RPMI8226 (cell line): ENCODE measurements around the gene GLDN.
A peak's percentile ranks its signal among the peaks of the same experiment; 100 is the strongest.
"Not testable (repeated sequence)": the region's sequence is repeated elsewhere in the genome, so short reads cannot be mapped to it uniquely, and the experiment has no call there.

Experiments used
- DNase-seq: peaks from one replicate; pipeline ENCODE4 v3.0.0-alpha.2; 2015

The GLDN gene

DNA sequence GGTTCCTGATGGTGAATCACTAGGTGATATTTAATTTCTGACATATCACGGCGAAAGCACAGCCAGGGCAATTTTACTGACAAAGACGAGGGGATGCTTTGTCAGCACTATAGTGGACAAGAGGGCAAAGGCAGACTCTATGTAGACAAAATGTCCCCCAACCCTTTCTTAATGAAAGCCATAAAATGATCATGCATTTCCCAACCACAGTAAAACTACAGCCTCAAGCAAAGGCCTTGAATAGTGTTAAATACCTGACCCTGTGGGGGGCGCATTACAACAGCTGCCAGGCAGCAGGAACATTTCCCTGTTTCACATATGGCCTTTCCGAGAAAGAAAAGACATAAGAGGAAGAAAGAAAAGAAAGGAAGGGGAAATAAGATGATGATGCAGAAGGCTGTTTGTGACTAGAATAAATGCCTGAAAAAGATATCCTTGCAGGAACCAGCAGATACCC, 49.5 kb downstream of the GLDN start:
- DNase-seq, result no peak

- no peak for DNase-seq
These were observed 55.5 kb downstream of the GLDN start for GRCh38 chr15:51396921-51397320.

DNA sequence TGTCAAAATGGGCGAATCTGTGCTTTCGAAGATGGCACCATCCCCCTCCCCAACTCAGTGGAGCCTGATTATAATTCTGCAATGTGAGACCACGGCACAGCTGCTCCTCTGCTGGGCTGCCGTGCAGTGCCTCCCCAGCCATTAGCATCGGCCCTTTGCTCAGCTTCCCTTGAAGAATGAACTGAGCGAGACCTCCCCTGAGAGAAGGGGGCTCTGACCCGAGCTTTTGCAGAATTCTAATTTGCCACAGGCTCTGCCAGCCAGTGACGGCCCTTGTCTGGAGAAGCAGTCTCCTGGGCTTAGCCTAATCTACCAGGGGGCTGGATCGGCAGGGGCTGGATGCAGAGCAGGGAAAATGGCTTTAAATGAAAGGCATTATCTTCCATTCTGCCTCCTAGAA, 57.2 kb downstream of the GLDN start:
- no peak for DNase-seq

- no peak for DNase-seq
These were observed 59.8 kb downstream of the GLDN start for GRCh38 chr15:51401051-51401780.

DNA sequence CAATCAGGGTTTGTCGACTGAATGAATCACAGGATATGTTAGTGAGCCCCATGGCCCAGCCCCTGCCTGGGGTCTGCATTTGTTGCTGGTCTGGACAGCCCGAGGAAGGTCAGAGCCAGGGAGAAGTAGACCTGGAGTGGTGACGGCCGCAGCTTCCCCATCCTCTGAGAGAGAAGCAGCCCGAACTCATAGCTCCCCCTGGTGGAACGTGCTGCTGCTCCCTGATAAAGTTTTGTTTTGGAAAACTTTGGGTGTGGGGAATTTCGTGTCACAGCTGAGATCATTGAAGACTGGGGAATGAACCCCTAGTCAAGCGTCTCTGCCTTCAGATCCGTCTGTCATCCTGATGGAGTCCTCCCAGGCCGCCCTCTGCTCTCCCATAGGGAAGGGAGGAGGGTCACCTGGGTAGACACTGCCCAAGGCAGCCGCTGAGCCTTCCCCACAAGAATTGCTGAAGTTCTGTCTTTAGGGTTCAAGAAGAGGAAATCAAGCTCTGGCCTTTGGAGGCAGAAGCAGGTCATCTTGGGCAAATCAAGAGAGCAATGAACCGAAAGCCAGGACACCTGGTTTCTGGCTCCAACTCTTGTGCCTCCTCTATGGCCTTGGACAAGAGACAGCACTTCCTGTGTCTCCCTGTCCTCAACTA, 60.5 kb downstream of the GLDN start:
- DNase-seq, result peak; percentile 49

GRCh38 chr15:51403072-51403878, 61.8 kb downstream of the GLDN start:
- DNase-seq, result peak; percentile 48

GRCh38 chr15:51403946-51404695, 62.7 kb downstream of the GLDN start:
- no peak for DNase-seq

- no peak for DNase-seq
These were observed 64.5 kb downstream of the GLDN start for GRCh38 chr15:51405693-51406523.

GRCh38 chr15:51414256-51414860, 72.9 kb downstream of the GLDN start:
- no peak for DNase-seq

DNA sequence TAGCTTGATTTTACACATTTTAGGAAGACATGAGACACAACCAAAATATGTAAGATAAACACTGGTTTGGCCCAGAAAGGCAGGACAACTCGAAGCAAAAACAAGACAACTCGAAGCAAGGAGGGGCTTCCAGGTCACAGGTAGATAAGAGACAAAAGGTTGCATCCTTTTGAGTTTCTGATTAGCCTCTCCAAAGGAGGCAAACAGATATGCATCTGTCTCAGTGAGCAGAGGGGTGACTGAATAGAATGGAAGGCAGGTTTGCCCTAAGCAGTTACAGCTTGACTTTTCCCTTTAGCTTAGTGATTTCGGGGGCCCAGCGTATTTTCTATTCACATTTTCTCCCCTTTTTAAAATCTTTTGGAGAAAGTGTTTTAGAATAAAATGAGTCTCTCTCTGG, 74.7 kb downstream of the GLDN start:
- DNase-seq, result no peak

DNA sequence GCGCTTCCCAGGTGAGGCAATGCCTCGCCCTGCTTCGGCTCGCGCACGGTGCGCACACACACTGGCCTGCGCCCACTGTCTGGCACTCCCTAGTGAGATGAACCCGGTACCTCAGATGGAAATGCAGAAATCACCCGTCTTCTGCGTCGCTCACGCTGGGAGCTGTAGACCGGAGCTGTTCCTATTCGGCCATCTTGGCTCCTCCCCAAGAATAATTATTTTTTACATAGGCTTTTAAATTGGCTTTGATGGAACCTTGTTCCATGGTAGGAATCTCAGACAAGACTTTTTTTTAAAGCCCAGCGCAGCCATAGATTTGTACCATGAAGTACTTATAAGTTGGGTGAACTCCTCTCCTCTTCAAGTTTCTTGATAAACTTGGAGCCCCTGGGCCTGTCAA, 81.6 kb downstream of the GLDN start:
- not testable (repeated sequence) for DNase-seq

DNA sequence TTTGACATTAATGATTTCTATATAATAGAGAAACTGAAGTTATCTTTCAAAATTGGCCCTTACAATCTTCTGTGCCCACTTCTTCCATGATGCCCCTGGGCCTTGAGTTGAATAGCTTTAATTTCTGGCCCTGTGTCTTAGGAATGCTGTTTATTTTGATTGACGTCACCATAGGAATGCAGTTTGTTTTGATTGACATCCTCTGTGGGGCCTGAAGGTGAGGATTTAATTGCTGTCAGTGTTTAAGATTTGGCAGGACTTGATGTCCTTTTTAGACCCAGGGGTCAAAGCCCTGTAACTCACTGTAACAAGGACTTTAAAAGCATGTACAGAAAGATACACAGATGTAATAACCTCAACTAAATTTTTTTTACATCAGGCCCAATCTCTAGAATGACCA, 83.3 kb downstream of the GLDN start:
- no peak for DNase-seq

DNA sequence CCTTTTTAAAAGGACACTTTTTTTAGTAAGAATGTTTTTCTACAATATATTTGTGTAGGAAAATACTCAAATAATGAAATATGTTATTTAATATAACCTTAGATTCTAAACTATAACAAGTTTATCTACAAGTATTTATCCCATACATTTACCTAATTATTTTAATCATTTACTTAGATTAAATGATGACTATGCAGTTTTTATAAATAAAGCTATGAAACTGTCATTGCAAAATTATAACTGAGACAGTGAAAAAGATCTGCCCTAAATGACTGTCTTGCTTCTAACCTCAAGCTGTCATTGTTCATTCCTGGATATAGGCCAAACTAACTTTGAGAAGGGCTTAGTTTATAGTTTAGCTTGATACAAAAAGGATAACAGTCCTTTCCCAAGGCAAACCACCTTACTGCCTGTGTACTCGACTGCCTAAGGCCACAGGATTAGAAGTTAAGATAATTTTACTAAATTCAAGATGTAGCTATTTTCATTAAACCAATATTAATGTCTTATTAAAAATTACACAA, 84.1 kb downstream of the GLDN start:
- no peak for DNase-seq

DNA sequence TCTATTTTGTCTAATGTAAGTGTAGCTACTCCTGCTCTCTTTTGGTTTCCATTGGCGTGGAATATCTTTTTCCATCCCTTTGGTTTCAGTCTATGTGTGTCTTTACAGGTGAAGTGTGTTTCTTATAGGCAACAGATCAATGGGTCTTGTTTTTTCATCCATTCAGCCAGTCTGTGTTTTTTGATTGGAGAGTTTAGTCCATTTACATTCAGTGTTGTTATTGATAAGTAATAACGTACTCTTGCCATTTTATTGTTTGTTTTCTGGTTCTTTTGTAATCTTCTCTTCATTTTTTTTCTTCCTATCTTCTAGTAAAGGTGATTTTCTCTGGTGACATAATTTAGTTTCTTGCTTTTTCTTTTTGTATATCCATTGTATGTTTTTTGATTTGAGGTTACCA, 97.1 kb downstream of the GLDN start:
- no peak for DNase-seq

- no peak for DNase-seq
These were observed 101.9 kb downstream of the GLDN start for GRCh38 chr15:51443282-51443914.

DNA sequence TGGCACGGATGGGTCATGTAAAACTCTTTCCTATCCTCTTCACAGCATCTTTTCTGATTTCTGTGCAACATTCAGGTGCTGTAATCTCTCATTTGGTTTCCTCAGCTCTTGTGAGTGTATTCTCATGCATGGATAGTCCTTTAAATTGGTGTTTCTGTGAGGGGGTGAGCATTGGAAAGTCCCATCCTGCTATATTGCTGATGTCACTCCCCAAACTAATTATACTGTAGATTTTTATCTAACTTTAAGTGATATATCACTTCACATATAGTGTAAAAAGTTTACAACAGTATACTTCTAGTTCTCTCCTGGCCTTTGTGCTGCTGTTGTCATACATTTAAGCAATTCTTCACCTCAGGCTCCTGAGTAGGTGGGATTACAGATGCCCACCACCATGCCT, 102.7 kb downstream of the GLDN start:
- no peak for DNase-seq

DNA sequence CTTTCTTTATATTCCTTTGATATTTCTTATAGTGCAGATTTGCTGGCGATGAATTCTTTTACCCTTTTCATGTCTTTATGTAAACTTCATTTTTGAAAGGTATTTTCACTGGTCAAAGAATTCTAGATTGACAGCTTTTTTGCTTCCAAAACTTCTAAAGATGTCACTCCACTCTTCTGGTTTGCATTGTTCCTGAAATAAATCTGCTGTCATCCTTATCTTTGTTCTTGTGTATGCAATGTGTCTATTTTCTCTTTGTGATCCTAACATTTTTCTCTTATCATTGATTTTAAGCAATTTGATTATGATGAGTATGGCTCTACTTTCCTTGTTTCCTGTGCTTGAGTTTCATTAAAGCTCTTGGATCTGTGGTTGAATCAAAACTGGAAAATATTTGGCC, 103.4 kb downstream of the GLDN start:
- no peak for DNase-seq

DNA sequence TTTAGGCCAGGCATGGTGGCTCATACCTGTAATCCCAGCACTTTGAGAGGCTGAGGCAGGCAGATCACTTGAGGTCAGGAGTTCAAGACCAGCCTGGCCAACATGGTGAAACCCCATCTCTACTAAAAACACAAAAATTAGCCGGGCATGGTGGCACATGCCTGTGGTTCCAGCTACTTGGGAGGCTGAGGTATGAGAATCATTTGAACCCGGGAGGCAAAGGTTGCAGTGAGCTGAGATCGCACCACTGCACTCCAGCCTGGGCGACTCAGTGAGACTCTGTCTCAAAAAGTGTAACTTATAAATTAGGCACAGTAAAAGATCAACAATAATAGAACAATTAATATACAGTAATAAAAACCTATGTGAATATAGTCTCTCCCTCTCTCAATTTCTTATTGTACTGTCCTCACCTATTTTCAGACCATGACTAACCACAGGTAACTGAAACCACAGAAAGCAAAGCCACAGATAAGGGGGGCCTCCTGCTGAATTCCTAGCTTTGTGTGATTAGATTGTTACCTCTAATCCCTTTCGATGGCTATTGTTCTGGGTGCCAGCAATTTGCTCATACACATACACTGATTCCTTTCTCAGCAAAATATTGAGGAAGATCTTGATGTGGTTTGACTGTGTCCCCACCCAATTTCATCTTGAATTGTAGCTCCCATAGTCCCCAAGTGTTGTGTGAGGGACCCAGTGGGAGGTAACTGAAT, 104.7 kb downstream of the GLDN start:
- DNase-seq, result not testable (repeated sequence)

- no peak for DNase-seq
These were observed 106.6 kb downstream of the GLDN start for GRCh38 chr15:51447855-51448621.
